Cerebellar cortex (tissue), 1 donor: ENCODE measurements around the gene ADGRL4.
A peak's percentile ranks its signal among the peaks of the same experiment; 100 is the strongest.
"Not testable (repeated sequence)": the region's sequence is repeated elsewhere in the genome, so short reads cannot be mapped to it uniquely, and the experiment has no call there.

ENCODE experiments used
- DNase-seq: peaks from one replicate; pipeline ENCODE4 v3.0.0-alpha.2; 2015; ENCODE audit warnings: low spot score

Gene ADGRL4

DNA sequence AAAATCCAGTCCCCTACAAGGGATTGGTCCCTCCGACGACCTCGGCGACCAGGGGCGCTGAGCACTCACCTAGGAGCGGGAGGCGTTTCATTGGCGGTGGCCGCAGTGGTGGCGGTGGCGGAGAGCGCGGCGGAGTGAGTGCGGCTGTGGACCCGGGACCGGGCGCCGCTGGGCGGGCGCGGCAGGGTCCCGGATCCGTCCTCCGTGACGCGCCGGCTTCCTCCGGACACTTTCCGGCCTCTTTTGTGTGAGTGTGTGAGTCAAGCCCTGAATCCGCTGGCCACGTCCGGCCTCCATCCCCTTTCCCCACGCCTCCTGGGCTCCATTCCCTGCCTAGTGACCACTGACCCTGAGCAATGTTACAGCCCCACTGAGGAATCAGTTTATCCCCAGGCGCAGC lies at the start of gene ADGRL4:
Gene ADGRL4, minus strand, starts transcription at position 167 of the 400 bp plus-strand sequence. Its CDS starts 76 bp downstream, at position 91.
- DNase-seq: no peak

DNA sequence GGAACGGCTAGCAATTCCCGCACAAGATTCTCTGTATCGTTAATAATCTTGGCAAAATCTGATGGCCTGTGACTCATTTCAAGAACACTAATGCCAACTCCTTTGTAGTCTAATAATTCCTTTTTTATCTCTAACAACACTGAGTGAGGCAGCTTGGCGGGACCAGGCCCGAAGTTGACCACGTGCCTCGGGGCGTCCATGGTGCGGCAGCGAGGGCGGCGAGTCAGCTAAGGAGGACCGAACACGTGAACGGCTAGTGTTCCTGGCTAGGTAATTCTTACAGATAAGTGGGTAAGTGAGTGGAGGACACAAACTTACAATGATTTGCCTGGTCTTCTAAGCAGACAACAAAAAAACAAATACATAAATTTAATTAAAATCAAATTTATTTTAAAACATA lies 49.3 kb upstream of the ADGRL4 start:
- no peak for DNase-seq

DNA sequence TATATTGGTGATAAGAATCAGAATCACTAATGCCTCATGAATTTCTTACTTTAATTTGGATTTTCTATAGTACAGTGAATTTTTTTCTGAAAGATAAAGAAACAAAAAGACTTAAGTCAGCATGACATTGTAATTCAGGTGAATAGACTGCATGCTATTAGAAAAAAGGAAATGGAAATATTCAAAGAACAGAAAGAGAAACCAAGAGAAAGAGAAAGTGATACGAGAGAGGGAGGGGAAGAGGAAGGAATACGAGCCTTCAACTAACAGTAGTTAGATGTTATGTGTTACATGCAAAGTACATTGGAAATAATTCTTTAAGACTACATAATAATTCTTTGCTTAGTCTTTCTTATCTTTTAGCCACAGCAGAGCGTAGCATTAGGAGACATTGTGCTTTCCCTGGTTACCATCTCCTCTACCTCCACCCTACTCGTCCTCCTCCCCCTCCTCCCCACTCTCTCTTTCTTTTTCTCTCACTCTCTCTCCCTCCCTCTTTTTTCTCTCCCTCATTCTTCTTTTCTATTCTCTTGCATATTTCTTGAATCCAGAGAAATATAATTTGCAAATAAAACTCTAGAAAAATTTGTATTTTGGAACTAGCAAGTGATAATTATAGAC lies 46.4 kb upstream of the ADGRL4 start:
- DNase-seq: no peak

- DNase-seq: peak; percentile 1
Observed at GRCh38 chr1:79044974-79045650, 38.6 kb upstream of the ADGRL4 start.

DNA sequence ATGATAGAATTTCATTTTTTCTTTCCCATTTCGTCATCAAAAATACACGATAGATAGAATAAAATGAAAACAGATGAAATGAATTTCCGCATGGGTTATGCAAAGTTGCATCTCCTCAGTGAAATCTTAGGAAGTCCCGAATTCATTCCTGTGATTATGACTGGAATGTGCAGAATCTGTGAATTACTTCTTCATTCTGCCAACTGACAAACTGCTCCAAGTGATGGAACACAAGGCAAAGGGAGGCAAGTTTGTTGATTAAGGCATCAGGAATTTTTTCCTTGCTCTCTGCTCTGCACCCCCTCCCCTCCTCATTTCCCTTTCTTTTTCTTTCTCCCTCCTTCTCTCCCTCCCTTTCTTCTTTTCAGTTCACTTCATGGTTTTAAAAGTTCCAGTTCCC lies 37.0 kb upstream of the ADGRL4 start:
- no peak for DNase-seq

GRCh38 chr1:79042539-79042938 lies 36.0 kb upstream of the ADGRL4 start:
- no peak for DNase-seq

DNA sequence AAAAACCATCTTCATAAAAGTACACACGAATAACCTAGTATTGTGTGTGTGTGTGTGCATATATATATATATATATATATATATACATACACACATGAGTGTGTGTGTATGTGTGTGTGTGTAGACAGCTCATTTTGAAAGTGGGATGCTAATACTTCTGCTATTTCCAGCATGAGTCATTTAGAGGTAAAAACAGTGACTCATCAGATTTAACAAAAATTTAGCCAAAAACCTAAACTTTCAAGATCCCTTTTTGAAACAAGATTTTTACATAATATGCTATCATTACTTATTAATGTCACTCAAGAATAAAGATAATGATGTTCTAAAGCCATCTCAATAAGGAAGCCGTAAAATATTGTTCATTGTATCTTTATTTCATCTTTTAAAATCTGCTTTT lies 35.6 kb upstream of the ADGRL4 start:
- no peak for DNase-seq

DNA sequence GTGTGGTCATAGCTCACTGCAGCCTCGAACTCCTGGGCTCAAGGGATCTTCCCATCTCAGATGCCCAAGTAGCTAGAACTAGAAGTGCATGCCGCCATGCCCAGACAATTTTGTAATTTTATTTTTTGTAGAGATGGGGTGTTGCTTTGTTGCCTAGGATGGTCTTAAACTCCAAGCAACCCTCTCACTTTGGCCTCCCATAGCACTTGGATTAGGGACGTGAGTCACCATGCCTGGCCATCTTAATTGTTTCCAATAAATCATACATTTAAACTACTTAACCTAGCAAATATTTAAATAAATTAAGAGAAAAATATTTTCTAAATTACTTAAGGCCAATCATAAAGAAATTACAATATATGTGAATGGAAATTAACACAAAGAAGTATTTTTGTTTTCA lies 35.1 kb upstream of the ADGRL4 start:
- DNase-seq: no peak

DNA sequence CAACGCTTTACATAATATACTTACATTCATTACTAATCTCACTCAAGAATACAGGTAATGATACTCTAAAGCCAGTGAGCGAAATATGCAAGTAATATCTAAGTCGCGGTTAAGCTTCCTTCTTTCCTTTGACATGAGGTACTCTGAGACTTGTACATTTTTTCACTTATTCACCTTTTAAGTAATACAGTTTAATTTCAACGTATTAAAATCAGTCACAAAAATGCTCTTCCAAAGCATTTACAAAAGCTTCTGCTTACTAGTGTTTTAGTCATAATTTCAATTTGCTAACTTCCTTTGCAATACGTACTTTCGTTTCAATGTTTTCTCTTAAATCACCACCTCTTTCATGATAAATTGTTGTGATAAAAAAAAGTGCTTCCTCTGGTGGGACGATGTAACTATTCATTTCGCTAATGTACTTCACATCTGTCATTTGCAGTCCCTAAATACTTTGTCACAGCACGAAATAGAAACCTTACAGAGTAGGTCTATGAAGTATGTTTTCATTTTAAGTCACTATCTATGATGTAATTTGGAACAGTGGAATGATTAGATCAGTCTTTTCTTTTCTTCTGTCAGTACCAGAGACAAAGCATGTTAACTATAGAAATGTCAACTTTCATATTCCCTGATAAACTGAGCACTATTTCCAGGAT lies 34.0 kb upstream of the ADGRL4 start:
- DNase-seq: no peak

GRCh38 chr1:79037085-79037484 lies 30.6 kb upstream of the ADGRL4 start:
- DNase-seq: no peak

DNA sequence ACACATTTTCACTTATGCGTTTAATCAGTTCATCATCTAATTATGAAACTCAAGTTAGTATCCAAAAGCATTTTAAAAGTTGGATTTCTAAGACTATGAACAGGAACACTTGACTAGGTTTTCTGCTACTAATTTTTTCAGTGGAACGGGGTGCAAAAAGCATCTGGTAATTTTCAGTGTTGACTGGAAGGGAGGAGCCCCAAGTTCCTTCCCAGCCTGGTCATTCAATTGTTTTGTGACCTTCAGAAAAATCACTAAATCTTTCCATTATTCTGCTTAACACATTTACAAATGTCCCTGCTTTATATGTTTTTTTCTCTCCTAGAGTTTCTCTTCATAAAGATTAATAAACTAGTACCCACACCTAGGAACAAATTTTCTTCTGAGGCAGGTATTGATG lies 6.0 kb upstream of the ADGRL4 start:
- no peak for DNase-seq

GRCh38 chr1:79010589-79010988 lies 4.1 kb upstream of the ADGRL4 start:
- no peak for DNase-seq

- DNase-seq: no peak
Observed at GRCh38 chr1:79005945-79006344, 585 bp downstream of the ADGRL4 start.

DNA sequence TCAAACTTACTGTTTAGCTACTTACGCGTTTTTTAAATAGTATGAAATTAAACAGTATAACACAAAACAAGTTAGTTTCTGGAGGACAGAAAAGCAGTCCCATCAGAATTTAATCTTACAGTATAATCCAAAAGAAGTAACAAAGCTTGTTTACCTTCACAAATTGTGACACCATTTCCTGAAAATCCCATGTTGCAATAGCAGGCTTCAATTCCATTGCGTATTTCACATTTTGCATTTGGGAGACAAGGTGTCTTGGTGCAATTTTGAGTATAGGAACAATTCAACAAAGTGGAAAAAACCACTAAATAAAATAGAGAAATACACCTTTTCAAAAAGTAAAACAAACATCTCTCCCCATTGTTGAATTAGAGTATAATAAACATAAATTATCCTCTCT lies 1.6 kb downstream of the ADGRL4 start:
- no peak for DNase-seq

DNA sequence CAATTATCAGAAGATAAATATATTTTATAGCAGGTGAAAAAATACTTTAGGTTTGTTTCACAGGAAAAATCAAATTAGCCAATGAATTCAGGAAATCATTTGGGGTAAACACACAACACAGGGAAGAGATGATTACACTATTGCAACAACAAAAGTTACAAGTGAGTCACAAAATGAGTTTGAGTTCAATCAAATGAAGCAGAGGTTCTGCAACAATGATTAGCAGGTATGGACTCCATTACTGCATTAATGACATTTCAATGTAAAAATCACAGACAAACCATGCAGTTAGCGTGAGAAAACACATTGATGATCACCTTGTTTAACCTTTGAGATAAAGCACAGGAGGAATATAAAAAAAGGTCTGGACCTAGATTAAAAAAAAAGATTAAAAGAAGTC lies 9.7 kb downstream of the ADGRL4 start:
- DNase-seq: no peak

- DNase-seq: no peak
Observed at GRCh38 chr1:78987042-78987441, 19.5 kb downstream of the ADGRL4 start.

DNA sequence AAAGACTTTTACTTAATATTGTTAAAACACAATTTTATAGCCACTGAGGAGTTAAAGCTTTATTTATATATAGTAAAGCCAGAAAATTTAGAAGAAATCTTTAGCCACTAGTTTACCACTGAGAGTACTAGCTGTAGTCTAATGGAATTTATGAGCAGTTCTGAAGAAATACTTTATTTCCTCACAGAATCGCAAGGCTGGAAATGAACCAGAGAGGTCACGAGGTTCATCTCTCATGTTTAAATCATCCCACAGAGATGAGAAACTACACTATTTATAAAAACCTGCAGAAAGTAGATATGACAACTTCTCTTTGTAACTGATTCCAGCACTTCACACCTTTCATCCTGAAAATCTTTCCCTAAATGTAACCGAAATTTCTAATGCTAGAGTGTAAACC lies 26.0 kb downstream of the ADGRL4 start:
- no peak for DNase-seq

DNA sequence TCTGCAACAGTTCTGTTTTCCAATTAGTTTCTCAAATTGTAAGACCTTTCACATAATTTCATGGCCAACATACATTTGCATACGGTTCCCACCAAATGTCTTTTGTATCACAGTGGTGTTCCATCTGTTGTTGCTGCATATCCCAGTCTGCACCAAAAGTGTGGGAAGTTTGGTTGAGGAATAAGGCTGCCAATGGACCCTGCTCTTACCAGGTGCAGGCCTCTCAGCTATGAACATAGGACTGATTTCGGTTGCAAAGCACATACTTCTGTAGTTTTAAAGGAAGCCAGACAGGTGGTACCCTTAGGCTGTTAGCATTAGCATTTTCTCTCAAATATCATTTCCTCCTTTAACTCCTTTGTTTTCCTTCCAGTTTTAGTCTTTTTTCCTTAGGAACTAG lies 33.8 kb downstream of the ADGRL4 start:
- no peak for DNase-seq

- DNase-seq: not testable (repeated sequence)
Observed at GRCh38 chr1:78967091-78967490, 39.4 kb downstream of the ADGRL4 start.

GRCh38 chr1:78958711-78959110 lies 47.8 kb downstream of the ADGRL4 start:
- no peak for DNase-seq

DNA sequence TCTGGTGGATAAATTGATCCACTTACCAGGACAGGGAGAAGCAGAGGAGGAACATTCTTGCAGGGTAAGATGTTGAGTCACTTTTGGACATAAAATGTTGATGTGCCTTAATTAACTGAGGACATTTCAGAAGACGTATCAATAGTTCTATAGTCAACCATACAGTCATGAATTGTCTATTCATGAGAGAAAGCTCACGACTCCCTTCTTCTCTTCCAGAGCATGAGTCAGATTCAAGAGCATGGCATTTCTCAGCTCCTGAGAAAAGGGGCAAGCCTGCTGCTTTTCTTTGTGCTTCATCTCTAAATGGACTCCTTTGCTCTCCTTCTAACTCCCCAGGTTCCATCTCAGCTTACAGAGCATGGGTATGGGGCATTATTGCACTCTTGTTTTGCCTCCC lies 55.7 kb downstream of the ADGRL4 start:
- no peak for DNase-seq

DNA sequence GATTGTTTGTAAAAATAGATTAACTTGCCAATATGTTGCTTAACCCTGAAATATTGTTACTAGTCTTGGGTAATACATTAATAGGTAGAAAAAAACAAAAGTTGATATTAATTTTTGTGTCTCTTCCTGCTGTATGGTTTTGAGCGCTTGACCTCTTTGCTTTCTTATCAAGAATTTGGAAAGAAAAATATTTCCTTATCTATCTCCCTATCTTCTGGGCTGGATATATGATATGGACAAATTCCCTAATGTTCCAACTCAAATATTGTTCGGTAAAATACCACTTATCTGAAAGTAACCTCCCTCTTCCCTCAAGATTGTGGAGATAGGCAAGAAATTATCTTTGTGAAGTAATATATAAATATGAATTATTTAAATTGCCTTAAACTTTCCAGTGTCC lies 57.3 kb downstream of the ADGRL4 start:
- no peak for DNase-seq

- DNase-seq: no peak
Observed at GRCh38 chr1:78919150-78919549, 87.4 kb downstream of the ADGRL4 start.

GRCh38 chr1:78918157-78918556 lies 88.4 kb downstream of the ADGRL4 start:
- no peak for DNase-seq
